Tibial artery (tissue), 4 donors: ENCODE results near the gene GOT2.

Experiments used
- DNase-seq, 2 donors: peaks; one replicate each; pipeline ENCODE4 v3.0.0-alpha.2; 2019
- H3K27ac ChIP-seq, 2 donors: fragments of 200-600 bp; sonication (generic) in 1 of 2; 1 replicate in 1 of 2; 2 replicates in 1 of 2; pipeline ENCODE4 v1.5.1; 2018 to 2019; ENCODE audit warnings: mild to moderate bottlenecking in 1 of 2
- H3K27me3 ChIP-seq, 2 donors: fragments of 200-600 bp; sonication (generic) in 1 of 2; one replicate each; pipeline versions ENCODE4 v1.5.1 to v1.6.0; 2016 to 2019
- H3K36me3 ChIP-seq, 3 donors: fragments of 200-600 bp; sonication (generic) in 2 of 3; one replicate each; pipeline ENCODE4 v1.5.1; 2016 to 2019; ENCODE audit warnings: mild to moderate bottlenecking in 2 of 3
- H3K4me1 ChIP-seq, 4 donors: fragments of 200-600 bp; sonication (generic) in 2 of 4; 1 replicate in 3 of 4; 2 replicates in 1 of 4; pipeline ENCODE4 v1.5.1; 2016 to 2019
- H3K4me3 ChIP-seq, 2 donors: fragments of 200-600 bp; sonication (generic) in 1 of 2; 1 replicate in 1 of 2; 2 replicates in 1 of 2; pipeline ENCODE4 v1.5.1; 2018 to 2019; ENCODE audit warnings: mild to moderate bottlenecking in 2 of 2
- H3K9me3 ChIP-seq, 3 donors: fragments of 200-600 bp; sonication (generic) in 1 of 3; one replicate each; pipeline ENCODE4 v1.5.1; 2016 to 2019
- intact Hi-C: fragments of 100-400 bp; cut with DNase I; formaldehyde crosslinking; loops from one replicate; pipeline ENCODE4 v1.15.0; 2023; ENCODE audit warnings: low total_unique reads
- TF ChIP-seq, protein P1 (sequence below), 2 experiments: fragments of 200-600 bp in 1 of 2; fragments of 450-650 bp in 1 of 2; IDR thresholded peaks; one replicate each; pipeline ENCODE4 v1.5.1; 2017 to 2019; ENCODE audit warnings: antibody characterized with exemption in 2 of 2, mild to moderate bottlenecking in 1 of 2, moderate library complexity in 1 of 2

The GOT2 gene

GRCh38 chr16:58658796-58659211 is 75.3 kb downstream of the GOT2 start:
- TF ChIP-seq, protein P1, sequence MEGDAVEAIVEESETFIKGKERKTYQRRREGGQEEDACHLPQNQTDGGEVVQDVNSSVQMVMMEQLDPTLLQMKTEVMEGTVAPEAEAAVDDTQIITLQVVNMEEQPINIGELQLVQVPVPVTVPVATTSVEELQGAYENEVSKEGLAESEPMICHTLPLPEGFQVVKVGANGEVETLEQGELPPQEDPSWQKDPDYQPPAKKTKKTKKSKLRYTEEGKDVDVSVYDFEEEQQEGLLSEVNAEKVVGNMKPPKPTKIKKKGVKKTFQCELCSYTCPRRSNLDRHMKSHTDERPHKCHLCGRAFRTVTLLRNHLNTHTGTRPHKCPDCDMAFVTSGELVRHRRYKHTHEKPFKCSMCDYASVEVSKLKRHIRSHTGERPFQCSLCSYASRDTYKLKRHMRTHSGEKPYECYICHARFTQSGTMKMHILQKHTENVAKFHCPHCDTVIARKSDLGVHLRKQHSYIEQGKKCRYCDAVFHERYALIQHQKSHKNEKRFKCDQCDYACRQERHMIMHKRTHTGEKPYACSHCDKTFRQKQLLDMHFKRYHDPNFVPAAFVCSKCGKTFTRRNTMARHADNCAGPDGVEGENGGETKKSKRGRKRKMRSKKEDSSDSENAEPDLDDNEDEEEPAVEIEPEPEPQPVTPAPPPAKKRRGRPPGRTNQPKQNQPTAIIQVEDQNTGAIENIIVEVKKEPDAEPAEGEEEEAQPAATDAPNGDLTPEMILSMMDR (IDR thresholded peaks at IDR 0.05), result no peak
- Histone ChIP-seq H3K4me1 (no peaks in the 10 kb centered on the region), H3K36me3 (no peaks in the 10 kb centered on the region), H3K4me3 (no peak overlapping the region), H3K27ac (no peak overlapping the region), H3K9me3 (no peaks in the 10 kb centered on the region), H3K27me3 (no peaks in the 10 kb centered on the region)
- no peak for DNase-seq
- intact Hi-C loops, result no loop called here
